ENCODE measurements around the gene ERI3.

Gene ERI3

DNA sequence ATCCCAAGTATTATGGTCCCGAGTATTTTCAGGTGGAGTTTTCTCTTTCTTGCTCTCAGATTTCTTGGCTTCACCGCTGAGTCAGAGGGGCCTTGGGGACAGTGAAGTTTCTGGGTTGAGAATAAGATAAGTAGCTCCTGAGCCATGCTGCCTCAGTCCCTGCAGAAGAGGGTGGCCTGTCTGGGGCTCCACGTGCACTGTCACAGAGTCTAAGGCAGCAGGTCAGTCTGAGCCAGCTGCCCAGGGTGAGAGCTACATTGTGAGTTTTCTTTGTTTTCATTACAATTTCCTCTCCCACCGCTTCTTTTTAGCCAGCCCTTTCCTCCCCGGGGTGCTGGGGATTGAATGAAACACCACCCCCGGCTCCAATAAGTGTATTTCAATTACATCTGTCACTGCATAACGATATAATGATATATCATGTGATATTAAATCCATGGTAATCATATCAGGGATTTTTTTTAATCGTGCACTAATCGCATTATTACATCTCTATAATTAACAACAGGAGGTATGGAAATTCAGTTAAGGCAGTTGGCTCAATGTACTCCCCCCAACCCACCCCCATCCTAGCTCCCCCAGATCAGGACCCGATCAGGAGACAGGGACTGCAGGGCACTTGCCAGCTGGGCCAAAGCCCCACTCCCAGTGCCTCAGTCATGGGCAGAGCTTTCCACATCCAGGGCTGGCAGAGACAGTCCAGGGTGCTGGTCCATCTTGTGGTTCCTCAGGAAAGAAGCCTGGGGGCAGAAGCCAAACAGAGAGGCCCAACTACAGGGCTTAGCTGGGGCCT is 98.1 kb downstream of the ERI3 start:
- DNase-seq (ENCODE audit: low spot score): no peak
- ChIA-PET POLR2A (ENCODE audit: low non-redundant PET) (no interaction called here), CTCF (interaction anchor here (1.2 kb wide), 1 partner anchor 11 kb away, joined by 3 read pairs; no protein-coding TSS in a partner anchor)
- H3K27ac ChIP-seq: no peak overlapping the region
- TF ChIP-seq, protein P1, sequence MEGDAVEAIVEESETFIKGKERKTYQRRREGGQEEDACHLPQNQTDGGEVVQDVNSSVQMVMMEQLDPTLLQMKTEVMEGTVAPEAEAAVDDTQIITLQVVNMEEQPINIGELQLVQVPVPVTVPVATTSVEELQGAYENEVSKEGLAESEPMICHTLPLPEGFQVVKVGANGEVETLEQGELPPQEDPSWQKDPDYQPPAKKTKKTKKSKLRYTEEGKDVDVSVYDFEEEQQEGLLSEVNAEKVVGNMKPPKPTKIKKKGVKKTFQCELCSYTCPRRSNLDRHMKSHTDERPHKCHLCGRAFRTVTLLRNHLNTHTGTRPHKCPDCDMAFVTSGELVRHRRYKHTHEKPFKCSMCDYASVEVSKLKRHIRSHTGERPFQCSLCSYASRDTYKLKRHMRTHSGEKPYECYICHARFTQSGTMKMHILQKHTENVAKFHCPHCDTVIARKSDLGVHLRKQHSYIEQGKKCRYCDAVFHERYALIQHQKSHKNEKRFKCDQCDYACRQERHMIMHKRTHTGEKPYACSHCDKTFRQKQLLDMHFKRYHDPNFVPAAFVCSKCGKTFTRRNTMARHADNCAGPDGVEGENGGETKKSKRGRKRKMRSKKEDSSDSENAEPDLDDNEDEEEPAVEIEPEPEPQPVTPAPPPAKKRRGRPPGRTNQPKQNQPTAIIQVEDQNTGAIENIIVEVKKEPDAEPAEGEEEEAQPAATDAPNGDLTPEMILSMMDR (conservative IDR thresholded peaks at IDR 0.05; ENCODE audit: low read depth): no peak

GRCh38 chr1:44254392-44254910 is 100.6 kb downstream of the ERI3 start:
- no peak for DNase-seq (ENCODE audit: low spot score)
- TF ChIP-seq, protein P1 (conservative IDR thresholded peaks at IDR 0.05; ENCODE audit: low read depth): no peak
- no peak overlapping the region for H3K27ac ChIP-seq
- ChIA-PET POLR2A (ENCODE audit: low non-redundant PET) (no interaction called here), CTCF (no interaction called here)

DNA sequence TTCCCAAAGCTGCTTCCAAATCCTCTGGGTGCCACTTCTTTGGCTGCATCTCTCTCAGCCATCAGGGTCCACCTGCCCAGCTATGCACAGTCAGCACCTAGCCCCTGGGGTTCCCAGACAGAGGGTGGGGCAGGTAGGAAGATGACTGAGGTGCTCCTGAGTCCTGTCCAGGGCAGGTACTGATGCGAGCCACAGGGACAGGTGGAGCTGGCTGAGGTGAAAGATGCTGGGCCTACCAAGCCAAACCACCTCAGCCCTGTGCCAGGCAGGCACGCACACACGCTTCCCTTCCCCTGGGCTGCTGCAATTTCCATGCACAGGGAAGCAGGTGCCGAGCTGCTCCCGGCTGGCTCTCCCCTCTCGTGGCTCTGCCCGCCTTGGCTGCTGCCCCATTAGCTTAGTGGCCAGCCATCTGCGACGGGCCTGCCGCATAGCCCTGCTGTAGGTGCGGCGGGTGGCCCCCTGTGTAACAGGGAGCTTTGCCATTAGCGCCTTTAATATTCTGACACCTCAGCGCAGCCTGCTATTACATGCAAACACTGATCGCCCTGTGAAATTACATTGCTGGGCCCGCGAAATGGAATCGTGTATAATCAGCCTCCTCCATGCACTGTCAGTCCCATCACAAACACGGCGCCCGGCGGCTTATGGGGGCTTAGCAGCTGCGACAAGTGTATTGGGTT is 102.9 kb downstream of the ERI3 start:
- TF ChIP-seq, protein P1 (conservative IDR thresholded peaks at IDR 0.05; ENCODE audit: low read depth): no peak
- ChIA-PET CTCF (interaction anchor here (0.6 kb wide), 2 partner anchors 19 to 20 kb away, joined by 3 read pairs; no protein-coding TSS in a partner anchor), POLR2A (ENCODE audit: low non-redundant PET) (interaction anchor here (1.1 kb wide), 1 partner anchor 9 kb away, joined by 4 read pairs; no protein-coding TSS in a partner anchor)
- peak overlapping the region; percentile 21; the same call in 1 of the 2 replicates for H3K27ac ChIP-seq
- no peak for DNase-seq (ENCODE audit: low spot score)

GRCh38 chr1:44251486-44251885 is 103.6 kb downstream of the ERI3 start:
- CTCF ChIA-PET: interaction anchor here (0.6 kb wide), 2 partner anchors 19 to 20 kb away, joined by 3 read pairs; no protein-coding TSS in a partner anchor
- TF ChIP-seq, protein P1 (conservative IDR thresholded peaks at IDR 0.05; ENCODE audit: low read depth): no peak
- peak overlapping the region; percentile 21; the same call in 1 of the 2 replicates for H3K27ac ChIP-seq
- DNase-seq (ENCODE audit: low spot score): no peak
- POLR2A ChIA-PET (ENCODE audit: low non-redundant PET): interaction anchor here (1.1 kb wide), 1 partner anchor 10 kb away, joined by 4 read pairs; no protein-coding TSS in a partner anchor

- CTCF ChIA-PET: interaction anchor here (0.6 kb wide), 1 partner anchor 35 kb away, joined by 3 read pairs; no protein-coding TSS in a partner anchor
- TF ChIP-seq, protein P1 (conservative IDR thresholded peaks at IDR 0.05; ENCODE audit: low read depth): no peak
- POLR2A ChIA-PET (ENCODE audit: low non-redundant PET): no interaction called here
- no peak for DNase-seq (ENCODE audit: low spot score)
- no peak overlapping the region for H3K27ac ChIP-seq
Measured at GRCh38 chr1:44250068-44250781, 104.8 kb downstream of the ERI3 start.

DNA sequence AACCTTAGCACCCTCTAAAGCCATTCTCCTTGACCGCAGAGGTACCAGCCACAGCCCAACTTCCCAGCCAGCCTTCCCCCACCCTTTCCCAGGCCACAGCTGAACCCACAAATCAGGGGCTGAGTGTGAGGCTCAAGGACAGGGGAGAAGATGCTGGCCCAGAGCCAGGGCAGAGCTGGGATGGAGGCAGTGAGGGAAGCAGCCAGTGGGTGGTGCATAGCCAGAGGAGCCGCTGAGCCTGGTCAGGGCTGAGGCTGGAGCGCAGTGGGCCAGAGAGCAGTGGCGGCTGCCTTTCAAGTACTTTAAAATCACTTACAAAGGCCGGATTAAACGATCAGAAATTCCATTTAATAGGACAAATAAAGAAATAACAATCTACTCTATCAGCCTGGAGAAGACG is 105.5 kb downstream of the ERI3 start:
- POLR2A ChIA-PET (ENCODE audit: low non-redundant PET): no interaction called here

More for the DNA sequence above, 105.5 kb downstream of the ERI3 start:
- DNase-seq (ENCODE audit: low spot score): no peak
- TF ChIP-seq, protein P1 (conservative IDR thresholded peaks at IDR 0.05; ENCODE audit: low read depth): no peak
- CTCF ChIA-PET: interaction anchor here (0.6 kb wide), 1 partner anchor 35 kb away, joined by 3 read pairs; no protein-coding TSS in a partner anchor
- no peak overlapping the region for H3K27ac ChIP-seq
